HUDEP-2 (cell line): Measurements from ENCODE around the gene LATS2.

Experiments
- DNase-seq, 76 experiments: peaks; one replicate each; lab custom pipeline; 2025; ENCODE audit not compliant: unreplicated experiment in 76 of 76; lab: John Stamatoyannopoulos, UW

The LATS2 gene

GRCh38 chr13:21048901-21049698 lies 12.3 kb downstream of the LATS2 start:
- no peak for DNase-seq

- DNase-seq, result no peak
Observed at GRCh38 chr13:21047591-21048282, 13.6 kb downstream of the LATS2 start.

- DNase-seq, result no peak
Observed at GRCh38 chr13:21047087-21047486, 14.3 kb downstream of the LATS2 start.

- DNase-seq, result no peak
Observed at GRCh38 chr13:21046203-21046602, 15.2 kb downstream of the LATS2 start.

GRCh38 chr13:21045100-21045499 lies 16.3 kb downstream of the LATS2 start:
- DNase-seq, result no peak

GRCh38 chr13:21043898-21044297 lies 17.5 kb downstream of the LATS2 start:
- no peak for DNase-seq

- DNase-seq, result no peak
Observed at GRCh38 chr13:21040120-21040826, 21.1 kb downstream of the LATS2 start.

- no peak for DNase-seq
Observed at GRCh38 chr13:21039097-21039800, 22.1 kb downstream of the LATS2 start.

GRCh38 chr13:21037656-21038055 lies 23.7 kb downstream of the LATS2 start:
- DNase-seq, result no peak

GRCh38 chr13:21035498-21035897 lies 25.9 kb downstream of the LATS2 start:
- no peak for DNase-seq

GRCh38 chr13:21034603-21035191 lies 26.7 kb downstream of the LATS2 start:
- peak in 1 of 76 experiments; percentile 3 for DNase-seq

- DNase-seq, result no peak
Observed at GRCh38 chr13:21033856-21034602, 27.4 kb downstream of the LATS2 start.

- no peak for DNase-seq
Observed at GRCh38 chr13:21033212-21033840, 28.1 kb downstream of the LATS2 start.

- DNase-seq, result no peak
Observed at GRCh38 chr13:21032656-21033055, 28.7 kb downstream of the LATS2 start.

GRCh38 chr13:21031594-21032275 lies 29.7 kb downstream of the LATS2 start:
- DNase-seq, result no peak

- no peak for DNase-seq
Observed at GRCh38 chr13:21025539-21025938, 35.8 kb downstream of the LATS2 start.

- DNase-seq, result no peak
Observed at GRCh38 chr13:21022056-21022979, 39.1 kb downstream of the LATS2 start.

GRCh38 chr13:21020581-21020980 lies 40.8 kb downstream of the LATS2 start:
- no peak for DNase-seq
